ENCODE data around the gene FXR2. TPM values are rescaled to one million over a fixed set of nuclear protein-coding genes. Genes with fewer than 3 reads are reported as not detected.
A peak's percentile ranks its signal among the peaks of the same experiment; 100 is the strongest.

The FXR2 gene
- total and polyA plus RNA-seq, 2 donors (not counting 3 experiments of a cell fraction or from before 2014, with no cell fraction given) = 40.1 to 48.9 TPM

DNA sequence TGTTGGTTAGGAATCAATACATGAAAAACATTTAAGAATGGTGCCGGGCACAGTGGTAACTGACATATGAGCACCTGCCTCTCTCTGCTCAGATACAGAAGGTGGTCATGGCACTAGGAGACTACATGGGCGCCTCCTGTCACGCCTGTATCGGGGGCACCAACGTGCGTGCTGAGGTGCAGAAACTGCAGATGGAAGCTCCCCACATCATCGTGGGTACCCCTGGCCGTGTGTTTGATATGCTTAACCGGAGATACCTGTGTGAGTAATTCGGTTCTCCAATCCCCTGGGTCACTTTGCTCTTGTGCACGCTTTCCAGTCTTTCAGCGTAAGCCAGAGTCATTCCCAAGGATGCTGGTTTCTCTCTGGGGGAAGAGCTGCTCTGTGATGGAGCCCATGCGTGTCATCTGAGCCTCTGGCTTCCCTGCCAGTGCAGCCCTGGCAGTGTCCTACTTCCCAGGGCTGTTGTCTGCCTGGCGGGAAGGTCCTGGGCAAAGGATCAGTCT is 38.2 kb downstream of the FXR2 start:
- no peak for FAIRE-seq
- dilution Hi-C loops (cut with MboI; ENCODE audit: extremely low pct_ligation_motif_present, low sequenced_read_pairs) (no loop called here), intact Hi-C loops (cut with micrococcal nuclease) (no loop called here)
- Histone ChIP-seq H3K4me1 (ENCODE audit: control insufficient read depth, extremely low read depth, insufficient read depth, low read length) (peaks cover 58% of the 10 kb centered on the region), H3K27me3 (ENCODE audit: control insufficient read depth in 2 of 2, insufficient read depth in 2 of 2, low read length in 2 of 2) (no peaks in the 10 kb centered on the region), H4K20me1 (replicated peaks; ENCODE audit: control insufficient read depth, extremely low read depth, insufficient read depth, low read length) (peaks cover 9% of the 10 kb centered on the region), H3K27ac (ENCODE audit: insufficient read depth, low read depth, low read length) (no peak overlapping the region), H3K9me3 (replicated peaks; ENCODE audit: control insufficient read depth, insufficient read depth, low read length) (no peaks in the 10 kb centered on the region), H3K9ac (replicated peaks; ENCODE audit: extremely low read depth, insufficient read depth, low read length) (no peak overlapping the region), H3K4me3 (replicated peaks in 1 of 3; ENCODE audit: insufficient read depth in 1 of 3, low read depth in 1 of 3, low read length in 3 of 3) (no peak overlapping the region), H3K9me1 (replicated peaks; ENCODE audit: control insufficient read depth, extremely low read depth, insufficient read depth, low read length) (no peaks in the 10 kb centered on the region), H3K4me2 (ENCODE audit: insufficient read depth, low read length) (no peak overlapping the region), H2AFZ (ENCODE audit: low read depth, low read length) (no peak overlapping the region), H3K36me3 (ENCODE audit: control insufficient read depth in 2 of 2, extremely low read depth in 1 of 2, insufficient read depth in 2 of 2, low read length in 2 of 2) (peaks cover 34 to 46% of the 10 kb centered on the region in 2 experiments), H3K79me2 (ENCODE audit: control insufficient read depth, insufficient read depth, low read length) (peaks cover 54% of the 10 kb centered on the region)
- ChIA-PET POLR2A (interaction anchor here (1.0 kb wide), 1 partner anchor 11 kb away, joined by 3 read pairs; no protein-coding TSS in a partner anchor), CTCF (interaction anchor here (0.6 to 6.2 kb wide), 3 partner anchors 13 to 74 kb away, joined by 3 to 48 read pairs (median 40); partner anchors contain the start of genes ATP1B2 and SOX15)
- BruUV-seq (replicated peaks) = no TSS peak
- no peak for TF ChIP-seq GATA2 (IDR thresholded peaks at IDR 0.05; ENCODE audit: insufficient read depth, insufficient read length, low read depth, low read length)
- peak; percentile 40 for TF ChIP-seq POLR2AphosphoS5 (IDR thresholded peaks at IDR 0.05; ENCODE audit: insufficient read depth, low read depth, low read length)
- peak; percentile 72 for TF ChIP-seq POLR2A (IDR thresholded peaks at IDR 0.05; ENCODE audit: low read depth, low read length)
- DNase-seq (ENCODE audit: low read depth, low spot score) = no peak

DNA sequence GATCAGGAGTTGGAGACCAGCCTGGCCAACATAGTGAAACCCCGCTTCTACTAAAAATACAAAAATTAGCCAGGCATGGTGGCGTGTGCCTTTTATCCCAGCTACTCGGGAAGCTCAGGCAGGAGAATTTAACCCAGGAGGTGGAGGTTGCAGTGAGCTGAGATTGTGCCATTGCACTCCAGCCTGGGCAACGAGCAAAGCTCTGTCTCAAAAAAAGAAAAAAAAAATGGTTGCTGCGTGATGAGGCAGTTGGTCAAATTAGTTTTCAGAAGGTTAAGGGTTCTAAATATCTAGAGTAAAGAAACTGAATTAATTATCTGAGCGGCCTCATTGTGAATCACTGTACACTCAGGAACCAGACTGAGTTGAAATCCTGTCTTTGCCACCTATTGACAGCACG is 38.7 kb downstream of the FXR2 start:
- no peak overlapping the region for H3K4me2 ChIP-seq (ENCODE audit: insufficient read depth, low read length)
- DNase-seq (ENCODE audit: low read depth, low spot score) (no peak), FAIRE-seq (no peak)
- no peaks in the 10 kb centered on the region for H3K9me1 ChIP-seq (replicated peaks; ENCODE audit: control insufficient read depth, extremely low read depth, insufficient read depth, low read length)
- peaks cover 54% of the 10 kb centered on the region for H3K79me2 ChIP-seq (ENCODE audit: control insufficient read depth, insufficient read depth, low read length)
- CTCF ChIA-PET = interaction anchor here (1.0 to 6.2 kb wide), 3 partner anchors 11 to 16 kb away, joined by 3 to 40 read pairs (median 3); partner anchors contain the start of gene SOX15
- TF ChIP-seq, protein P1, sequence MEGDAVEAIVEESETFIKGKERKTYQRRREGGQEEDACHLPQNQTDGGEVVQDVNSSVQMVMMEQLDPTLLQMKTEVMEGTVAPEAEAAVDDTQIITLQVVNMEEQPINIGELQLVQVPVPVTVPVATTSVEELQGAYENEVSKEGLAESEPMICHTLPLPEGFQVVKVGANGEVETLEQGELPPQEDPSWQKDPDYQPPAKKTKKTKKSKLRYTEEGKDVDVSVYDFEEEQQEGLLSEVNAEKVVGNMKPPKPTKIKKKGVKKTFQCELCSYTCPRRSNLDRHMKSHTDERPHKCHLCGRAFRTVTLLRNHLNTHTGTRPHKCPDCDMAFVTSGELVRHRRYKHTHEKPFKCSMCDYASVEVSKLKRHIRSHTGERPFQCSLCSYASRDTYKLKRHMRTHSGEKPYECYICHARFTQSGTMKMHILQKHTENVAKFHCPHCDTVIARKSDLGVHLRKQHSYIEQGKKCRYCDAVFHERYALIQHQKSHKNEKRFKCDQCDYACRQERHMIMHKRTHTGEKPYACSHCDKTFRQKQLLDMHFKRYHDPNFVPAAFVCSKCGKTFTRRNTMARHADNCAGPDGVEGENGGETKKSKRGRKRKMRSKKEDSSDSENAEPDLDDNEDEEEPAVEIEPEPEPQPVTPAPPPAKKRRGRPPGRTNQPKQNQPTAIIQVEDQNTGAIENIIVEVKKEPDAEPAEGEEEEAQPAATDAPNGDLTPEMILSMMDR (IDR thresholded peaks at IDR 0.05; ENCODE audit: extremely low read depth in 1 of 2, insufficient read depth in 1 of 2, low read depth in 1 of 2, low read length in 2 of 2) = no peak
- TF ChIP-seq GATA2 (IDR thresholded peaks at IDR 0.05; ENCODE audit: insufficient read depth, insufficient read length, low read depth, low read length) = no peak
- TF ChIP-seq, protein P2, sequence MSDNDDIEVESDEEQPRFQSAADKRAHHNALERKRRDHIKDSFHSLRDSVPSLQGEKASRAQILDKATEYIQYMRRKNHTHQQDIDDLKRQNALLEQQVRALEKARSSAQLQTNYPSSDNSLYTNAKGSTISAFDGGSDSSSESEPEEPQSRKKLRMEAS (IDR thresholded peaks at IDR 0.05; ENCODE audit: insufficient read depth, insufficient read length) = no peak
- no peak for TF ChIP-seq EZH2 (IDR thresholded peaks at IDR 0.05; ENCODE audit: borderline replicate concordance, low read depth, low read length, severe bottlenecking)
- TF ChIP-seq FOS (IDR thresholded peaks at IDR 0.05; ENCODE audit: borderline replicate concordance, insufficient read depth, low read length) = no peak
- TF ChIP-seq JUN (IDR thresholded peaks at IDR 0.05; ENCODE audit: borderline replicate concordance, insufficient read depth, insufficient read length, low read depth) = no peak
- no peak for TF ChIP-seq MYC (IDR thresholded peaks at IDR 0.05; ENCODE audit: low read depth, low read length)
- no peak for TF ChIP-seq POLR2A (IDR thresholded peaks at IDR 0.05; ENCODE audit: low read depth, low read length)
- TF ChIP-seq POLR2AphosphoS5 (IDR thresholded peaks at IDR 0.05; ENCODE audit: insufficient read depth, low read depth, low read length) = no peak
- no peak overlapping the region for H3K9ac ChIP-seq (replicated peaks; ENCODE audit: extremely low read depth, insufficient read depth, low read length)
- no peak overlapping the region for H2AFZ ChIP-seq (ENCODE audit: low read depth, low read length)
- dilution Hi-C loops (cut with MboI; ENCODE audit: extremely low pct_ligation_motif_present, low sequenced_read_pairs) = no loop called here
- H3K27ac ChIP-seq (ENCODE audit: insufficient read depth, low read depth, low read length) = no peak overlapping the region
- H3K9me3 ChIP-seq (replicated peaks; ENCODE audit: control insufficient read depth, insufficient read depth, low read length) = no peaks in the 10 kb centered on the region
- peaks cover 61% of the 10 kb centered on the region for H3K4me1 ChIP-seq (ENCODE audit: control insufficient read depth, extremely low read depth, insufficient read depth, low read length)
- POLR2A ChIA-PET = interaction anchor here (1.0 kb wide), 1 partner anchor 11 kb away, joined by 3 read pairs; no protein-coding TSS in a partner anchor
- no TSS peak for BruUV-seq (replicated peaks)
- H3K36me3 ChIP-seq (ENCODE audit: control insufficient read depth in 2 of 2, extremely low read depth in 1 of 2, insufficient read depth in 2 of 2, low read length in 2 of 2) = peaks cover 34 to 48% of the 10 kb centered on the region in 2 experiments
- intact Hi-C loops (cut with micrococcal nuclease) = no loop called here
- H4K20me1 ChIP-seq (replicated peaks; ENCODE audit: control insufficient read depth, extremely low read depth, insufficient read depth, low read length) = peaks cover 9% of the 10 kb centered on the region
- no peaks in the 10 kb centered on the region for H3K27me3 ChIP-seq (ENCODE audit: control insufficient read depth in 2 of 2, insufficient read depth in 2 of 2, low read length in 2 of 2)
- H3K4me3 ChIP-seq (replicated peaks in 1 of 3; ENCODE audit: insufficient read depth in 1 of 3, low read depth in 1 of 3, low read length in 3 of 3) = no peak overlapping the region

Data from endothelial cell of umbilical vein (primary cell).